ENCODE results near the gene DNM3.

The DNM3 gene

DNA sequence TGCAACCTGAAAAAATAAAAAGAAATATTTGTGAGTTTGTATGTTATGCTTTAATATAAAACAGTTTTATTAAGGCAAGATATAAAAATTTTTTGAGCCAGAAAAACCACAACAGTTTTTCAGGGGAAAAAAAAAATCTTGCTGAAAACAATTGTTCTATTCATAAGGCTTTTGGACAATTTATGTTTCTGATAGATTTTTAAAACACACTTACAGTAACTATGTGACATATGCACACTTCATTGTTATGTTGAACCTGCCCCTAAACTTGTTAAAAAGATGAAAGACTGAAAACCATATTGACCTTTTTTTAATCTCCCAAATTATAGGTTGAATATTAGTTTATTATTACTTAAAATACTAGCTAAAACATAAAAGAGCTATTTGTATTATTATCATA lies 299.3 kb downstream of the DNM3 start:
- DNase-seq (ENCODE audit: low read depth) = no peak

DNA sequence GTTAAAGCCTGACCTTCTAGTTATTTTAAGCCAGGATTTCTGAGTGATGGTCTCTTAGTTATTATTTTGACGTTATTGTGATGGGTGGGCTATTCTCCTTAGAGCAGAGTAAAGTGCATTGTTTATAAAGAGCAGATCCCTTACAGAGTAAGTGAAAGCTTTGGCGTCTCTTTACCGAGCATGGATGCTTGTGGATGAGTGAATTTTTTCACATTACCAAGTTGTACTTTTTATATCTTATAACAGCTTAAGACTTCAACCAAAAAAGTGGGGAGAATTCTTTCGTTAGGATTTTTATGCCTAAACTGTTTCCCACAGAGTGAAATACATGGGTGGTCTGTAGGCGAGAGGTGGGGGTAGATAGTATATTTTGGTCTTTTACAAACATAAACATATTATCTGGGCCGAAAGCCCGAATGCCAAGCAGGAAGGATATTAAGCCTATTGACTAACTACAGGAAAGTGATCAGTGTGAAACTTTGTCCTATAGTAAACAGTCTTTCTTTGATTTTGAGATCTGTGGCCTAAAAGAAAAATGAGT lies 300.1 kb downstream of the DNM3 start:
- no peak for DNase-seq (ENCODE audit: low read depth)

- no peak for DNase-seq (ENCODE audit: low read depth)
These were observed 301.0 kb downstream of the DNM3 start for GRCh38 chr1:172142324-172142723.

DNA sequence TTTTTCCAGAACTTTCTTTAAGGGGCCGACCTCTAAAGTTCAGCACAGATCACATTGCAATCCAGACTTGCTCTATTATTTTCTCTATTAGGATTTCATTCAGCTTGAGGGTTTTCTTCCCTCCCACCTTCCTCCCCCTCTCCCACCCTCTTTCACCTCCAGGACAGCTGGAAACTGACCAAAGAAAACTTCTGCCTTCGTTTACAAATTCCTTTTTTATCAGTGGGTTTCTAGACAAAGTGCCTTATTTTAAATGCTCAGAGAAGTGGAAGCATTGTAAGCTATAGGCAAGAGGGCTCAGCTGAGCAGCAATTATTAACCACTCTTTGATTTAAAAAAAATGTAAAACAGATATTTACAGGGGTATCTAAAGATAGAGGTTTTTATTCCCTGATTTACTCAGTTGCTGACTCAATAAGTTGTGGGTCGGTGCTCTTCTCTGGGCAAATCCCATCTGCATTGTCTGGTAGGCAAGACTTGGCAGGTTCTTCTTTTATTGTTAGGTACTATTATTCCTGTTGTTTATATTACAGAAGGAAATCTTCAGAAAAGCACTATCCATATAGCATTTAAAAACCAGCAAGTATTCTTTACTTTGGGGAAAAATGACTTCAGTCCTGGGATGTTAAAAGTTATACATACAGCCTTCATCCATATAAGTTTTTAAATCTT lies 302.2 kb downstream of the DNM3 start:
- DNase-seq (ENCODE audit: low read depth) = no peak

GRCh38 chr1:172144445-172145061 lies 303.3 kb downstream of the DNM3 start:
- no peak for DNase-seq (ENCODE audit: low read depth)

DNA sequence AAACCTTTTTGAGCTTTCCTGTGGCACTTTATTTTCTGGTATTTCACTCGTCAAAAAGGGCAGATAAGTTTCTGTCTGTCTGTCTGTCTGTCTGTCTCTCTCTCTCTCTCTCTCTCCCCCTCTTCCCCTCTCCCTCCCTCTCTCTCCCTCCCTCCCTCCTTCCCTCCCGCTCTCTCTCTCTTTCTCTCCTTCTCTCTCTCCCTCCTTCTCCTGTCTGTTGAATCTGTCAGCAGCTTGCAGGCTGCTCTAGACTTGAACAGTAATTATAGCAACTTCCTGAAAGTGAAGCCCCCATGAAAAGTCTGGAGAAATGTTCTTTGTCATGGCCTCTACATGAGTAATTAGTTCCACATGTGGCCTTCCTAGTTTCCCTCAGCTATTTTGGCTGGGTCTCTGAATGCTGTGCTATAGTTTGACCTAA lies 303.9 kb downstream of the DNM3 start:
- no peak for DNase-seq (ENCODE audit: low read depth)

GRCh38 chr1:172145656-172146055 lies 304.4 kb downstream of the DNM3 start:
- DNase-seq (ENCODE audit: low read depth) = no peak

DNA sequence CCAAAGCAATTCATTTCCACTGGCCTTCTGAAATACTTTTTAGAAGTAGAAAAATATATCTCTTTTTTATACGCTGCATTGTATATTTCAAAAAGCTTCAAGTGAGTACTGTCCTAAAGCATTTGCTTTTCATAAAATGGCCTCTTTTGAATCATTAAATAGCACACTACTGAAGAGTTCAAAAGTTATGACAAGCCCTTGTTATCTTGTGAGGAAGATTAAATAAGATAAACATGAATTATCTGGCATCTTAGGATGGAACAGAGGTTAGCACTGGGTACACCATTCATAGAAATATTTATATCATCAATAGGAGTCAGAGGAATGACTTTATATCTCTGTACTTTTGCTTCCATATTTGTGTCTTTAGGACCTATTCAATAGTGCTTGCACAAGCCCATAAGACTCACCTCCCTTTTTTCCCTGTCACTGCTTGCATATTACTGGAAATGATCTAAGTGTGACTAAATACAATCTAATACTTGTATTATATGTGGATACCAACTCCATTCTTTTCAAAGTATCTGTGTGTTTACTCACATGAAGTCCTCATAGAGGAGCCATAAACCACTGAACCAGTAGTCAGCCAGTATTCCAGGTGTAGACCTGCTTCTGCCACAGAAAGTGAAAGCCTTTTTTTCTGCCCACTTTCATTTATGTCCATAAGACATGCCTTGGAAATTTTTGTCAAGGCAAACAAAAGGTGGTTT lies 305.0 kb downstream of the DNM3 start:
- no peak for DNase-seq (ENCODE audit: low read depth)

DNA sequence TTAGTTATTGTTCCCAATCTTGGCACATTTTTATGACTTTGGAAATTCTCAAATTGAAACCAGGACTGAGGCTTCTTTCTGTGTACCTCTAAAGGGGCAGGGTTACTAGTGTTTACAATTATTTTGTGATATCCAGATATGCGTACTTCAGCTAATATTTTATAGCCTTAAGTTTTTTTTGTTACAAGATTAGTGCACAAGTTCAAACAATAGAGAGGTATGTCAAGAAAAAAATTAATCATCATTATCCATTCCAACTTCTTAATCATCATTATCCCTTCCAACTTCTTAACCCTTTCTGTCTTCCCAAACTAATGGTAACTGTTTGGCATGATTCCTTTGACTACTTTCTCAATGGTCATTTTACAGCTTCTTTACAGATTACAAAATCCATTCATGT lies 306.2 kb downstream of the DNM3 start:
- DNase-seq (ENCODE audit: low read depth) = no peak

- no peak for DNase-seq (ENCODE audit: low read depth)
These were observed 306.9 kb downstream of the DNM3 start for GRCh38 chr1:172148213-172148612.

DNA sequence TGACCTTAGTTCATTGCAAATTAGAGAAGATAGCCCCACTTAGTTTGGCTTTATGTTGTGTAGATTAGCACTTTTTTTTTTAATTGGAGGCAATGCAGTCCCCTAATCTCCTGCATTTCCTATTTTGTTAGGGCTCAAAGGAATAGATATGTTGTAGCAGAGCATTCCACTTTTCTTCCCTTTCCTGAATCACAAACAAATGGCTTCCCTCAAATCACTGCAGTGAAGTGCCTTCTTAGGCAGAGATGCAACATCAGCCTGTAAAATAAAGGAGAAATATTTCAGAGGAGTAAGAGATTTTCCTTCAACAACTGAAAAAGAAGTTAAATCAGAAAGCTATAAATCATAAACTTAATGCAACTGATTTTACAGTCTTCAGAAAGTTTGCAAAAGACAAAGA lies 307.4 kb downstream of the DNM3 start:
- no peak for DNase-seq (ENCODE audit: low read depth)

GRCh38 chr1:172149346-172149745 lies 308.0 kb downstream of the DNM3 start:
- no peak for DNase-seq (ENCODE audit: low read depth)

DNA sequence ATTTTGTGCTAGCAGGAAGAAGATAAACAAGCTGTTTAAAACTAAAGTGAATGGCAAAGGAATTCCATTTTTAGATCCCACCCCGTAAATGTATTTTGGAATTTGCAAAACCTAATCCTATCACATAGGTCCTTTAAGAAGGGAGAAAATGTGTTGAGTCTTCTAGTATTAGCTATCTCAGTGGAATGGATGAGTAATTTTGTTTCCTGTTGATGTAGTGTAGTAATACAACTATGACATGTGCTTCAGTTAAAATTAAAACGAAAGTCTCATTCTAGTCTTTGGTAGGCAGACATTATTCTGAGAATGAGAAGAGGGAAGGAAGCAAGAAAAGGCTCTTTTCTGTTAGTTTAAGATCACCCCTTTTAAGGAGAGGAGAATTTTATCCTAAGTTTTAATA lies 313.3 kb downstream of the DNM3 start:
- DNase-seq (ENCODE audit: low read depth) = no peak

GRCh38 chr1:172155766-172156165 lies 314.5 kb downstream of the DNM3 start:
- no peak for DNase-seq (ENCODE audit: low read depth)

GRCh38 chr1:172162236-172162635 lies 320.9 kb downstream of the DNM3 start:
- DNase-seq (ENCODE audit: low read depth) = no peak

GRCh38 chr1:172163498-172164215 lies 322.4 kb downstream of the DNM3 start:
- DNase-seq (ENCODE audit: low read depth) = no peak

DNA sequence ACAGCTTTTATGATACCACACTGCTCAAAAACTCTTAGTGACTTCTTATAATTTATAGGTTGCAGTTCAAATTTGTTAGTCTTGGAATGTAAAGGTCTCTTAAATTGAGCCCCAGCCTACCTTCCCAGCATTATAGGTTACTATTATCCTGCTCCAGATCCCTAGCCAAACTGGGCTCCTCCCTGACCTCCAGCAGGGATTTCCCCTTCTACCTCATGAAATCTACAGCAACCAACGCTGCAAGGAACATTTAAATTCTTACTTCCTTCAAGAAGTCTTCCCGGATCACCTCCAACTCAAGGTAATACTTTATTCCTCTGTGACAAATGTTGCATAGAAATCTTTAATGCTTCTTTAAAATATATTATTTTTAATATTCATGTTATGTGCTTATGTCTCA lies 324.1 kb downstream of the DNM3 start:
- DNase-seq (ENCODE audit: low read depth) = no peak

DNA sequence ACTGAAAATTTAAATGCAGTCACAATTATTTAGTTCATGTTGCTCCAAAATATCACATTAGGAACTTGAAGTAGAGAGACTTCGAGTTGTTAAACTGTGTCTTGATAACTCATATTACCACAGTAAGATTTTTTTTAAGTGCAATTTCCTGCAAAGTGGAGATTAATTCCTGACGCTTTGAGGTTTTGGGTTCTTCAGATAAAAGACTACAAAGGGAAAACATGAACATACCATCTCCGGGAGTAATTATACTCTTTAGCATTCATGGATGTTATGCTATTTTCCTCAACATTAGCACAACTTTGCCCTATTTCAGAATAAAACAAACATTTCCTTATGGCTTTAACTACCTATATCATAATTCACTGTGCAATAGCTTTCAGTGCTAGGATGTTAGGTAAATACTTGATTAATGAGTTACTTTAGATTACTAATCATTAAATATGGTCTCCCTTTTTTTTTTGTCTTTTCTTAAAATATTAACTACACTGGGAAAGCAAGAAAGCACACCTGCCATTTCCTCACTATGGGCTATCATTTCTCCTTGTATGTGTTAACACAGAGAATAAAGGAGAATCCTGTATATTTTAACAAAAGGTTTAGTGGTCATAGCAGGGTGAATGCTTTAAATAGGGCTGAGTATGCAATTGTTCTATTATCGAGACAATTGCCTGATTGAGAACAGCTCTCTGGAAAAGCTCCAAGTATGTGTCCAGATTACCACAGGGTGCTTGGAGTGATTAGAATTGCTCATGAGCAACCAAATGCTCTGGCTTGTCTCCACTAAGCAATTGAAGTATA lies 326.7 kb downstream of the DNM3 start:
- no peak for DNase-seq (ENCODE audit: low read depth)

- no peak for DNase-seq (ENCODE audit: low read depth)
These were observed 327.2 kb downstream of the DNM3 start for GRCh38 chr1:172168597-172168872.

DNA sequence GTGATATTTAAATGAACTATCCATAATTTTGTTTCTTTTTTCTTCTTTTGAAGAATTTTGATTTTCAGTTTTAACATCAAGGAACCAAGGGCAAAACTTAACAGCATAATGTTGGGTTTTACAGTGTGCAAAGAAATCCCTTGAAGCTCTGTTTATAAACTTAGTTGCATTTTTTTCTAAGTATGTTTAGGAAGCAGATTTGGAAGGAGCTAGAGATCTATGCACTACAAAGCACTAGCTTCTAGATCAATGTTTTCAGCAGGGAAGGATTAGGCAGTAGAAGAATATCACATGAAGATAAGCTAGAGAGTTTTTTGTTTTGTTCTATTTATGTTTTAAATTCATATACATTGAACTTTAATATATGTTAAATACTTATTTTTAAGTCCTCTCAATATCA lies 328.5 kb downstream of the DNM3 start:
- no peak for DNase-seq (ENCODE audit: low read depth)

GRCh38 chr1:172172352-172172831 lies 331.1 kb downstream of the DNM3 start:
- no peak for DNase-seq (ENCODE audit: low read depth)

DNA sequence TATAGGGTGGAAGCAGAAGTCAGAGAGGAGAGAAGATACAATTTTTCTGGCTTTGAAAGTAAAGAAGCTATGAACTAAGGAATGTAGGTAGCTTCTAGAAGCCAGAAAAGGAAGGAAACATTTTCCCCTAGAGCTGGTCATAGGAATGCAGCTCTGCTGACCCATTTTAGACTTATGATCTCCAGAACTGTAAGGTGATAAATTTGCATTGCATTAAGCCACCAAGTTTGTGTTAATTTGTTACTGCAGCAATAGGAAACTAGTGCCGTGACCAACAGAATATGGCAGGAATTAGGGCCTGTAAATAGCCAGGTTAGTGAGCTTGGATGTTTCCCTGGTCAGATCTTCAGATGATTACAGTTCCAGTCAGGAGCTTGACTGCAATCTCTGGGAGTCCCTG lies 334.9 kb downstream of the DNM3 start:
- no peak for DNase-seq (ENCODE audit: low read depth)

Measured in activated T-cell treated with anti-CD3 and anti-CD28 coated beads for 24 hours (primary cell).